Measurements from ENCODE around the gene IRF1. TPM values are rescaled to one million over a fixed set of nuclear protein-coding genes. Genes with fewer than 3 reads are reported as not detected.

Gene IRF1
- total and polyA plus RNA-seq, 7 donors = 15.3 to 169 (median 37.2) TPM

DNA sequence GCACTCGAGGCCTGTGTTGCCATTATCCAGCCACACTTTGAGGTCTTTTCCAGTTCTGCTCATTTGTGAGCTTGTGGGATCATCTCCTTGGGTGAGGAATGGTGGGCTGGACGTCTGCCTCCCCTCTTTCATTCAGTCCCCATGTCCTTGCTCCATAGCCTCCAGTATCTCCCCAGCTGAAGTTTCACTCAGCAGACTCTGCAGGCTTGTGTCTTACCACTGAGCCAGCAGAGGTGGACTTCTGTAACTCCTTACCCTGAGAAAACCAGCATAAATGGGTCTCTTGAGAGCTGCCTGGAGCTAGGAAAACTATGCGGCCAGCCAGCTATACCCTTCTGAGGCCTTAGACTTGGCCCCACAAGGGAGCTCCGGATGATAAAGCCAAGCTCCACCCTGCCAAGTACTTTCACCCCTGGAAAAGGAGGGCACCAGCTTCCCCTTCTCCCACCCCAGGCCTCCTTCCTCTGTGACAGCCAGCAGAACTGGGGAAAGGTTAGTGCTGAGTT lies 12.2 kb downstream of the IRF1 start:
- no peaks in the 10 kb centered on the region for H3K9me3 ChIP-seq
- H3K36me3 ChIP-seq = peaks cover 1 to 13% (median 7%) of the 10 kb centered on the region in 4 donors
- H3K27me3 ChIP-seq = no peaks in the 10 kb centered on the region
- 52 to 65% methylated on average over 4 of the region's 4 CpGs for WGBS, 2 donors
- DNase-seq = peak; percentile 56
- H3K4me3 ChIP-seq = no peak overlapping the region
- intact Hi-C loops (cut with DNase I) = no loop called here
- peaks cover 0 to 41% (median 27%) of the 10 kb centered on the region in 4 donors for H3K4me1 ChIP-seq
- TF ChIP-seq POLR2A (IDR thresholded peaks at IDR 0.05) (no peak), POLR2AphosphoS5 (IDR thresholded peaks at IDR 0.05) (no peak), EP300 (IDR thresholded peaks at IDR 0.05) (no peak)
- TF ChIP-seq, protein P1, sequence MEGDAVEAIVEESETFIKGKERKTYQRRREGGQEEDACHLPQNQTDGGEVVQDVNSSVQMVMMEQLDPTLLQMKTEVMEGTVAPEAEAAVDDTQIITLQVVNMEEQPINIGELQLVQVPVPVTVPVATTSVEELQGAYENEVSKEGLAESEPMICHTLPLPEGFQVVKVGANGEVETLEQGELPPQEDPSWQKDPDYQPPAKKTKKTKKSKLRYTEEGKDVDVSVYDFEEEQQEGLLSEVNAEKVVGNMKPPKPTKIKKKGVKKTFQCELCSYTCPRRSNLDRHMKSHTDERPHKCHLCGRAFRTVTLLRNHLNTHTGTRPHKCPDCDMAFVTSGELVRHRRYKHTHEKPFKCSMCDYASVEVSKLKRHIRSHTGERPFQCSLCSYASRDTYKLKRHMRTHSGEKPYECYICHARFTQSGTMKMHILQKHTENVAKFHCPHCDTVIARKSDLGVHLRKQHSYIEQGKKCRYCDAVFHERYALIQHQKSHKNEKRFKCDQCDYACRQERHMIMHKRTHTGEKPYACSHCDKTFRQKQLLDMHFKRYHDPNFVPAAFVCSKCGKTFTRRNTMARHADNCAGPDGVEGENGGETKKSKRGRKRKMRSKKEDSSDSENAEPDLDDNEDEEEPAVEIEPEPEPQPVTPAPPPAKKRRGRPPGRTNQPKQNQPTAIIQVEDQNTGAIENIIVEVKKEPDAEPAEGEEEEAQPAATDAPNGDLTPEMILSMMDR (IDR thresholded peaks at IDR 0.05) = no peak
- peak overlapping the region in 2 of 4 donors; percentile 10 to 81 for H3K27ac ChIP-seq

DNA sequence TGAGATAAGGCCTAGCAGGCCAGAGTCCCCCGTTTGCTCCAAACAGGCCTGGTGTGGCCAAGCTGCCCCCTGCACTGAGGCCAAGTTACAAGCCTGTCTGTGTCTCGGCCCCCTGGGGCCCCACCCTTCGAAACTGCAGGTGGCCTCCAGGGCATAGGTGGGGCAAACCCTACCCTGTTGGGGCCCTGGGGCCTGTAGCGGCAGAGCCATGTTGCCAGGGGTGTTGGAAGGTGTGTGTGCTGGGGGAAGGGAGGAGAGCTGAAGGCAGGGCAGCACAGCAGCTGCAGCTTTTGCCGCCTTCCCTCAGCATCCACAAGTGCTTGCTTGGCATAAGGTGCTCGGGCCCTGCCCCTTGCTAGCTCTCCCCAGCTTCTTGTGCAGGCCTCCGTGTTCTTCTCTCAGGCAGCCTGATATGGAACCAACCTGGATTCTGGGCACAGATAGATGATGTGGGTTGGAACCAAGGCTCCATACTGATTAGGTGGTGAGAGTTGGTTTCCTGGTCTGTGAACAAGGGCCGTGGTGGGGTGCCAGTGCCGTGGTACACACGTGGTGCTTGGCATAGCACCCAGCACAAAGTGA lies 12.7 kb downstream of the IRF1 start:
- no peaks in the 10 kb centered on the region for H3K9me3 ChIP-seq
- 40 to 63% methylated on average over 10 of the region's 10 CpGs for WGBS, 2 donors

DNA sequence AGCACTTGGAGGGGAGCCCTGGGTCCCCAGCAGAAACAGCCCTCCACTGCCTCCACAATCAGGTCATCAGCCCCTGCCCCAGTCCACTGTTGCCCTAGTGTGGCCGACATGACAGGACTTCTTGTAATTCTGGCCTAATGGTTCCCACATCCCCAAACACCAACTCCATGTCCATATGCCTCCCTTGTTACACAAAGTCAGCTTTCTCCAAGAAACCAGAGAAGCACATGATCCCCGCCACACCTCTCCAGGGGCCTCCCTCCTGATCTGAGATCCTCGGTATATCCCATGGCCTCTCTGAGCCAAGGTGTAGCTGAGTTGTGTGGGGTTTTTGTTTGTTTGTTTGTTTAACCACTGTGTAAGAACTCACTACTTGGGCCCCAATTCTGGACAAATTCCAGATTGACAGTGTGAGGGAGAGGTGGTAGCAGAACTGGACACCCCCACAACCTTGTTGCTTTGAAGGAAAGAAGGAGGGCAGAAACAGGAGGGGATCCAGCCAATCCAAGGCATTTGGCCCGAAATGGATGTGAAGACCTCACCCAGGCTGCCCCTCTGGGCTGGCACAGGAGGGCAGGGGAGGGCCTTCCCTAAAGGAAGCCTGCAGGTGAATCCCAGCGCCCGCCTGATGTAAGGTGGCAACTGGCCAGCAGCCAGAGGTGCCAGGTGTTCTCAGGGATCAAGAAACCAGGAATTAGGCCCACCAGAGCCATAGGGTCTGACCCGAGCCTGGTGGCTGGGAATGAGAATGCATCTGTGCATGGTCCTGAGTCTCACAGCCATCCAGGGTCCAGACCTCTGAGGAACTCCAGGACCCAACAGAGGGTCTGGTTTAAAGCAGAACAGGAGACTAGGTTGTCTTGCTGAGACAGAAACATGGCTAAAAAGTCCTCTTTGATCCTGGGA lies 13.4 kb downstream of the IRF1 start:
- TF ChIP-seq POLR2AphosphoS5 (IDR thresholded peaks at IDR 0.05) (peak in 1 of 4 donors; percentile 7), POLR2A (IDR thresholded peaks at IDR 0.05) (no peak)
- H3K9me3 ChIP-seq = no peaks in the 10 kb centered on the region
- no peak overlapping the region for H3K4me3 ChIP-seq
- peaks cover 0 to 41% (median 27%) of the 10 kb centered on the region in 4 donors for H3K4me1 ChIP-seq
- H3K36me3 ChIP-seq = no peaks in the 10 kb centered on the region
- WGBS, 2 donors = 47 to 76% methylated on average over 7 of the region's 7 CpGs
- H3K27ac ChIP-seq = peak overlapping the region in 3 of 4 donors; percentile 54 to 81 (median 77)
- DNase-seq = peak; percentile 71
- no peaks in the 10 kb centered on the region for H3K27me3 ChIP-seq
- intact Hi-C loops (cut with DNase I) = no loop called here

More for the DNA sequence above, 12.7 kb downstream of the IRF1 start:
- intact Hi-C loops (cut with DNase I) = no loop called here
- TF ChIP-seq POLR2A (IDR thresholded peaks at IDR 0.05) = no peak
- TF ChIP-seq EP300 (IDR thresholded peaks at IDR 0.05) = no peak
- TF ChIP-seq, protein P1 (IDR thresholded peaks at IDR 0.05) = no peak
- TF ChIP-seq POLR2AphosphoS5 (IDR thresholded peaks at IDR 0.05) = no peak
- Histone ChIP-seq H3K4me3 (no peak overlapping the region), H3K27ac (peak overlapping the region in 2 of 4 donors; percentile 77 to 81), H3K36me3 (peaks cover 0 to 7% (median 1%) of the 10 kb centered on the region in 4 donors), H3K4me1 (peaks cover 0 to 41% (median 27%) of the 10 kb centered on the region in 4 donors), H3K27me3 (no peaks in the 10 kb centered on the region)
- peak; percentile 60 for DNase-seq

DNA sequence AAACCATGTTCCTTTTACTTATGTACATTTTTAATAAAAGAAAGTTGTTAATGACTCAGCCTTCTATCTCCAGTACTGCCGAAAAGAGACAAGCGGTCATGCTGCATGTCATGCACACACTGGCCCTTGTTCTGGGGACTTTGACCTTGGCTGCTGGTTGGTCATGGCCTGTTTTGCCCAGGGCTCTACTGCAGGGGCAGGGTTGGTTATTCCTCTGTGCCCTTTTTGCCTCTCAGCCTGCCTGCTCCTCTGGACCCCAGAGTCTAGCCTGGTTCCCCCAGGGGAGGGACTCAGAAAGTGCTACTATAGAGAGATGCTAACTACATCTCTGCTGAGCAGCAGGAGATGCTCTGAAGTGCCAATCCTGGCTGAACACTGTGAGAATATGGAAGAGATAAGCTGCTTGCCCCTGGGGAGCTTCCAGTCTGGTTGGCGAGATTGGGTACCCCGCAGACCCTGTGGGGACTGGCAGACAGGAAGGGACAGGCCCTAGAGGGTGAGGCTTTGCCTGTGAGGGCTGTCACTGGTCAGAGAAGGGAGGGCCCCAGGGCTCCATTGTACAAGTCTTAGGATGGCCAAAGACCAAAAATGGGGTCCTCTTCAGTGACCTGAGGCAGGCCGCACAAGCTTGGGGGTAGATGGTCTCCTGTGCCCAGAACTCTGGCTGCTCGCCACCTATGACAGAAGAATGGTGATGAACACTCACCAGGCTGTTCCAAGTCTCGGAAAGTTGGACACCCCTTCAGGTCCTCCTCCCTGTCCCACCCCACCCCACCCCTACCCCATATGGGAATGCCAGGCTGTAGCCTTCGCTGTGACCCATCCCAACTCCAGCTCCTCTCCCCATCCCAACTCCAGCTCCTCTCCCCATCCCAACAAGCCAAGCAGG lies 14.3 kb downstream of the IRF1 start:
- peaks cover 0 to 41% (median 27%) of the 10 kb centered on the region in 4 donors for H3K4me1 ChIP-seq
- no peak overlapping the region for H3K4me3 ChIP-seq
- H3K9me3 ChIP-seq = no peaks in the 10 kb centered on the region
- TF ChIP-seq EP300 (IDR thresholded peaks at IDR 0.05) = no peak
- H3K36me3 ChIP-seq = no peaks in the 10 kb centered on the region
- H3K27me3 ChIP-seq = no peaks in the 10 kb centered on the region
- intact Hi-C loops (cut with DNase I) = no loop called here
- 75 to 81% methylated on average over 8 of the region's 8 CpGs for WGBS, 2 donors
- DNase-seq = peak; percentile 58
- H3K27ac ChIP-seq = peak overlapping the region; percentile 54 to 81 (median 72)

DNA sequence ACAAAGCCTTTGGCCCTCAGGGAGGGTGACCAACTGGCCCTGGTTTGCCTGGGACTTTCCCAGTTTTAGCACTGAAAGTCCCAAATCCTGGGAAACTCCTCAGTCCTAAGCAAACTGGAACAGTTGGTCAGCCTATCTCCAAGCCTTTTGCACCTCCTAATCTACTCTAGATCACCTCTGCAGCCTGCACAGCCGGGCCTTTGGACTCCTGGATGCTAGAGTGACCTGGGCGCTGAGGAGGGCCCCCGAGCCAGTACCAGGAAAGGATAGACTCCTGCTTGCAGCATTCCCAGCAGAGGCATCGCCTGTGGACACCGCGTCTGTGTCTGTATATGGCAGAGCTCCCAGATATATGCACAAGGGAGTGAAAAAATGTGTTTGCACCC lies 15.1 kb downstream of the IRF1 start:
- Histone ChIP-seq H3K9me3 (no peaks in the 10 kb centered on the region), H3K36me3 (peaks cover 0 to 1% (median 0%) of the 10 kb centered on the region in 4 donors), H3K4me1 (peaks cover 0 to 41% (median 27%) of the 10 kb centered on the region in 4 donors), H3K27ac (peak overlapping the region; percentile 68 to 81 (median 74)), H3K4me3 (no peak overlapping the region), H3K27me3 (no peaks in the 10 kb centered on the region)
- DNase-seq = peak; percentile 70
- intact Hi-C loops (cut with DNase I) = no loop called here
- TF ChIP-seq, protein P1 (IDR thresholded peaks at IDR 0.05) = no peak
- TF ChIP-seq EP300 (IDR thresholded peaks at IDR 0.05) (no peak), POLR2A (IDR thresholded peaks at IDR 0.05) (no peak), POLR2AphosphoS5 (IDR thresholded peaks at IDR 0.05) (no peak)
- WGBS, 2 donors = 32 to 66% methylated on average over 6 of the region's 6 CpGs
